Neural cell (in vitro differentiated cells): ENCODE data around the gene RNF213. TPM values are rescaled to one million over a fixed set of nuclear protein-coding genes. Genes with fewer than 3 reads are reported as not detected.

Experiments used
- H2AFZ ChIP-seq: fragments of 200-600, 300-800 bp; sonication (generic), shearing (Covaris generic); 2 replicates; pipeline ENCODE4 v1.6.0; 2014; ENCODE audit warnings: low read depth, mild to moderate bottlenecking, antibody characterized with exemption, low read length, moderate library complexity
- H3F3A ChIP-seq: fragments of 200-600 bp; shearing (Covaris generic); 2 replicates; pipeline ENCODE4 v1.6.1; 2016; ENCODE audit warnings: mild to moderate bottlenecking, moderate library complexity, mixed read lengths, antibody characterized with exemption, low read length; ENCODE audit not compliant: insufficient read depth, poor library complexity, severe bottlenecking
- H3K27ac ChIP-seq: fragments of 200-600, 300-800 bp; sonication (generic), shearing (Covaris generic); 2 replicates; pipeline ENCODE4 v1.5.1; 2014; ENCODE audit warnings: mild to moderate bottlenecking, low read length, moderate library complexity
- H3K27me3 ChIP-seq: fragments of 300-800, 200-600 bp; sonication (generic), shearing (Covaris generic); 2 replicates; pipeline ENCODE4 v1.6.0; 2014; ENCODE audit warnings: mild to moderate bottlenecking, low read depth, low read length, moderate library complexity; ENCODE audit not compliant: insufficient read depth
- H3K36me3 ChIP-seq: fragments of 300-800, 200-600 bp; sonication (generic), shearing (Covaris generic); 2 replicates; pipeline ENCODE4 v1.5.1; 2014; ENCODE audit warnings: mild to moderate bottlenecking, antibody characterized with exemption, low read length, moderate library complexity; ENCODE audit not compliant: insufficient read depth
- H3K4me2 ChIP-seq: fragments of 300-800, 200-600 bp; sonication (generic), shearing (Covaris generic); 2 replicates; pipeline ENCODE4 v1.6.0; 2014; ENCODE audit warnings: mild to moderate bottlenecking, low read length
- H3K4me3 ChIP-seq: fragments of 300-800, 200-600 bp; sonication (generic), shearing (Covaris generic); 2 replicates; pipeline ENCODE4 v1.5.1; 2014; ENCODE audit warnings: mild to moderate bottlenecking, low read length, moderate library complexity
- H3K79me2 ChIP-seq: fragments of 200-600 bp; shearing (Covaris generic); replicated peaks from 2 replicates; pipeline ENCODE4 v1.6.0; 2014; ENCODE audit warnings: mild to moderate bottlenecking, low read length, moderate library complexity; ENCODE audit not compliant: insufficient read depth
- H3K9ac ChIP-seq: fragments of 300-800, 200-600 bp; sonication (generic), shearing (Covaris generic); 2 replicates; pipeline ENCODE4 v1.6.1; 2016; ENCODE audit warnings: mild to moderate bottlenecking, low read length, mixed read lengths
- H3K9me2 ChIP-seq: fragments of 200-600 bp; shearing (Covaris generic); 2 replicates; pipeline ENCODE4 v1.6.1; 2016; ENCODE audit warnings: mild to moderate bottlenecking, low read length, mixed read lengths; ENCODE audit not compliant: insufficient read depth
- H3K9me3 ChIP-seq: fragments of 200-600, 300-800 bp; sonication (generic), shearing (Covaris generic); 2 replicates; pipeline ENCODE4 v1.6.1; 2016; ENCODE audit warnings: mild to moderate bottlenecking, mixed run types, low read length, moderate library complexity, mixed read lengths
- H4K20me1 ChIP-seq: fragments of 200-600 bp; shearing (Covaris generic); 2 replicates; pipeline ENCODE4 v1.6.1; 2016; ENCODE audit warnings: mild to moderate bottlenecking, mixed run types; ENCODE audit not compliant: insufficient read depth
- EP300 ChIP-seq: fragments of 450-650 bp; conservative IDR thresholded peaks from 2 replicates; pipeline ENCODE4 v1.6.1; 2014; ENCODE audit warnings: antibody characterized with exemption, mild to moderate bottlenecking, moderate library complexity; ENCODE audit not compliant: poor library complexity, severe bottlenecking
- EZH2 ChIP-seq: fragments of 200-600, 300-800 bp; shearing (Covaris generic), sonication (generic); IDR thresholded peaks from 2 replicates; pipeline ENCODE4 v1.6.1; 2014; ENCODE audit warnings: antibody characterized with exemption, low read length, borderline replicate concordance, mild to moderate bottlenecking; ENCODE audit not compliant: insufficient read depth, poor library complexity, severe bottlenecking
- MXI1 ChIP-seq: fragments of 450-650 bp; conservative IDR thresholded peaks from 2 replicates; pipeline ENCODE4 v1.6.1; 2014; ENCODE audit warnings: antibody characterized with exemption, mild to moderate bottlenecking; ENCODE audit not compliant: poor library complexity, severe bottlenecking
- POLR2AphosphoS5 ChIP-seq: IDR thresholded peaks from 2 replicates; pipeline ENCODE4 v1.6.1; 2012
- RAD21 ChIP-seq: fragments of 450-650 bp; conservative IDR thresholded peaks from 2 replicates; pipeline ENCODE4 v1.6.1; 2014; ENCODE audit warnings: antibody characterized with exemption, mild to moderate bottlenecking, moderate library complexity
- SMC3 ChIP-seq: fragments of 450-650 bp; conservative IDR thresholded peaks from 2 replicates; pipeline ENCODE4 v1.6.1; 2014; ENCODE audit warnings: antibody characterized with exemption, mild to moderate bottlenecking, moderate library complexity; ENCODE audit not compliant: poor library complexity
- TAF1 ChIP-seq: IDR thresholded peaks from 2 replicates; pipeline ENCODE4 v1.6.1; 2012; ENCODE audit warnings: low read depth
- polyA plus RNA-seq: library from polyadenylated mRNA; depleted of rRNA; stranded (reverse); fragments of >200 nt; gene quantifications from 2 replicates; pipeline ENCODE4 v1.2.3, GENCODE V29; 2014
- TF ChIP-seq, protein P1 (sequence below): IDR thresholded peaks from 2 replicates; pipeline ENCODE4 v1.6.1; 2012; ENCODE audit warnings: borderline replicate concordance
- TF ChIP-seq, protein P2 (sequence below): fragments of 450-650 bp; IDR thresholded peaks from 2 replicates; pipeline ENCODE4 v1.5.1; 2014; ENCODE audit warnings: antibody characterized with exemption, mild to moderate bottlenecking, moderate library complexity; ENCODE audit not compliant: poor library complexity, severe bottlenecking

RNF213 gene
- polyA plus RNA-seq, 1 donor from 2014 or later: 1.5 TPM

DNA sequence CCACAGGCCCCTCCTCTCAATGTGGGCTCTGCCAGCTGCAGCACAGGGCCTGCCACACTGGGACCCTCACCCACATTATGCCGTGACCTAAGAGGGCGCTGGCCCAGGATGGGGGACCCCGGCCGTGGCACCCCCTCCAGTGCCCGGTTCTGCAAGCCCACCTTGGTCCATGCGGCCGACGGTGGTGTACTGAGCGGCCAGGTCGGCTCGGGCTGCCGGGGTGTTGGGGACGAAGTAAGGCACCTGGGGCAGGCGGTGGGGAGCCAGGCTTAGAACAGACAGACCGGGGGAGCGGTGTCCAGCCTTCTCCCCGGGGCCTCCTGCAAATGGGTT is 47.0 kb upstream of the RNF213 start:
- Histone ChIP-seq H3K27ac (no peak overlapping the region), H3K79me2 (no peaks in the 10 kb centered on the region), H4K20me1 (no peaks in the 10 kb centered on the region), H3K27me3 (no peaks in the 10 kb centered on the region), H3K9ac (no peak overlapping the region), H3K4me2 (no peak overlapping the region), H2AFZ (no peak overlapping the region), H3K9me2 (no peaks in the 10 kb centered on the region), H3K36me3 (no peaks in the 10 kb centered on the region), H3K4me3 (no peak overlapping the region), H3K9me3 (no peaks in the 10 kb centered on the region), H3F3A (no peaks in the 10 kb centered on the region)
- TF ChIP-seq EZH2 (no peak), TAF1 (no peak), MXI1 (no peak), EP300 (no peak), POLR2AphosphoS5 (no peak), SMC3 (no peak)
- TF ChIP-seq, protein P1, sequence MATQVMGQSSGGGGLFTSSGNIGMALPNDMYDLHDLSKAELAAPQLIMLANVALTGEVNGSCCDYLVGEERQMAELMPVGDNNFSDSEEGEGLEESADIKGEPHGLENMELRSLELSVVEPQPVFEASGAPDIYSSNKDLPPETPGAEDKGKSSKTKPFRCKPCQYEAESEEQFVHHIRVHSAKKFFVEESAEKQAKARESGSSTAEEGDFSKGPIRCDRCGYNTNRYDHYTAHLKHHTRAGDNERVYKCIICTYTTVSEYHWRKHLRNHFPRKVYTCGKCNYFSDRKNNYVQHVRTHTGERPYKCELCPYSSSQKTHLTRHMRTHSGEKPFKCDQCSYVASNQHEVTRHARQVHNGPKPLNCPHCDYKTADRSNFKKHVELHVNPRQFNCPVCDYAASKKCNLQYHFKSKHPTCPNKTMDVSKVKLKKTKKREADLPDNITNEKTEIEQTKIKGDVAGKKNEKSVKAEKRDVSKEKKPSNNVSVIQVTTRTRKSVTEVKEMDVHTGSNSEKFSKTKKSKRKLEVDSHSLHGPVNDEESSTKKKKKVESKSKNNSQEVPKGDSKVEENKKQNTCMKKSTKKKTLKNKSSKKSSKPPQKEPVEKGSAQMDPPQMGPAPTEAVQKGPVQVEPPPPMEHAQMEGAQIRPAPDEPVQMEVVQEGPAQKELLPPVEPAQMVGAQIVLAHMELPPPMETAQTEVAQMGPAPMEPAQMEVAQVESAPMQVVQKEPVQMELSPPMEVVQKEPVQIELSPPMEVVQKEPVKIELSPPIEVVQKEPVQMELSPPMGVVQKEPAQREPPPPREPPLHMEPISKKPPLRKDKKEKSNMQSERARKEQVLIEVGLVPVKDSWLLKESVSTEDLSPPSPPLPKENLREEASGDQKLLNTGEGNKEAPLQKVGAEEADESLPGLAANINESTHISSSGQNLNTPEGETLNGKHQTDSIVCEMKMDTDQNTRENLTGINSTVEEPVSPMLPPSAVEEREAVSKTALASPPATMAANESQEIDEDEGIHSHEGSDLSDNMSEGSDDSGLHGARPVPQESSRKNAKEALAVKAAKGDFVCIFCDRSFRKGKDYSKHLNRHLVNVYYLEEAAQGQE: no peak
- TF ChIP-seq, protein P2, sequence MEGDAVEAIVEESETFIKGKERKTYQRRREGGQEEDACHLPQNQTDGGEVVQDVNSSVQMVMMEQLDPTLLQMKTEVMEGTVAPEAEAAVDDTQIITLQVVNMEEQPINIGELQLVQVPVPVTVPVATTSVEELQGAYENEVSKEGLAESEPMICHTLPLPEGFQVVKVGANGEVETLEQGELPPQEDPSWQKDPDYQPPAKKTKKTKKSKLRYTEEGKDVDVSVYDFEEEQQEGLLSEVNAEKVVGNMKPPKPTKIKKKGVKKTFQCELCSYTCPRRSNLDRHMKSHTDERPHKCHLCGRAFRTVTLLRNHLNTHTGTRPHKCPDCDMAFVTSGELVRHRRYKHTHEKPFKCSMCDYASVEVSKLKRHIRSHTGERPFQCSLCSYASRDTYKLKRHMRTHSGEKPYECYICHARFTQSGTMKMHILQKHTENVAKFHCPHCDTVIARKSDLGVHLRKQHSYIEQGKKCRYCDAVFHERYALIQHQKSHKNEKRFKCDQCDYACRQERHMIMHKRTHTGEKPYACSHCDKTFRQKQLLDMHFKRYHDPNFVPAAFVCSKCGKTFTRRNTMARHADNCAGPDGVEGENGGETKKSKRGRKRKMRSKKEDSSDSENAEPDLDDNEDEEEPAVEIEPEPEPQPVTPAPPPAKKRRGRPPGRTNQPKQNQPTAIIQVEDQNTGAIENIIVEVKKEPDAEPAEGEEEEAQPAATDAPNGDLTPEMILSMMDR: no peak

DNA sequence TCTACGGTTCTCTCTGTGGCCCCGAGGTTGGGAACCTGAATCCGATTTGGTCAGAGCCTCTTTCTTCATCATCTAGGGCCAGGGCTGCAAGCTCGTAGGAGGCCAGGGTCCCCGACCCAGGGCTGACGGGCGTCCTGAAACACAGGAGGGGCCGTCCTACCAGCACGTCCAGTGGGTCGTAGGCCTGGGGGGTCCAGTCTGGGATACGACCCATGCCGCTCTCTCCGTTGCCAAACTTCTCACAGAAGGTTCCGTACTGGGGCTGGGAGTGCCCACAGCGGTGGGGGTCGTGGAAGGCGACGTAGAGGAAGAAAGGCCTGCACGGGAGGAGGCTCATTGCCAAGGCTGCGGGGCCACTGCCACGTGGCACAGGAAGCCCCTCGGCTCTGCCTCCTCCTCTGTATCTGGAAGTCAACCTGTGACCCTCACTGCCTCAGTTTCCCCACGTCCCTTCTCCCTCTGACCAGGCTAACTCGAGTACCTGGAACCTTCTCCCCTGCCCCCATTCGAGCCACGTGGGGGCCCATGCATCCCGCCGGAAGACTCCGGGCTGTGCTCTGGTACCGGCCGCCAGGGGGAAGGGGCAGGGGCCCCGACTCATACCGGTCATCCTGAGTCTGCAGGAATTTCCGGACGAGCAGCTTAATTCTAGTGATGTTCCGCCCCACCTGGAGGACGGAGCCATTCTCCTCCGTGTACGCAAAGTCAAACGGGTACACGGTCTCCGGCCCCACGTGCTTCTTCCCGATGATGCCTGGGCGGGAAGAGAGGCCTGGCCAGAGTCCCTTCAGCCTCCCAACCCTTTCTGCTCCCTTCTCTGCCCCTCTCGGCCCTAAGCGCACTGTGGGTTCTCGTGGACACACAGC is 46.4 kb upstream of the RNF213 start:
- no peak overlapping the region for H3K27ac ChIP-seq
- no peaks in the 10 kb centered on the region for H3K36me3 ChIP-seq
- H3K9ac ChIP-seq: no peak overlapping the region
- H3K9me3 ChIP-seq: no peaks in the 10 kb centered on the region
- H3F3A ChIP-seq: no peaks in the 10 kb centered on the region
- TF ChIP-seq SMC3 (no peak), EP300 (no peak), MXI1 (no peak), EZH2 (no peak), POLR2AphosphoS5 (no peak), RAD21 (no peak)
- TF ChIP-seq, protein P2: no peak
- TF ChIP-seq, protein P1: no peak
- H4K20me1 ChIP-seq: no peaks in the 10 kb centered on the region
- H2AFZ ChIP-seq: no peak overlapping the region
- no peak overlapping the region for H3K4me2 ChIP-seq
- no peaks in the 10 kb centered on the region for H3K27me3 ChIP-seq
- H3K4me3 ChIP-seq: no peak overlapping the region
- no peaks in the 10 kb centered on the region for H3K9me2 ChIP-seq
- no peaks in the 10 kb centered on the region for H3K79me2 ChIP-seq
